Measurements from ENCODE around the gene CD302. TPM values are rescaled to one million over a fixed set of nuclear protein-coding genes. Genes with fewer than 3 reads are reported as not detected.

CD302 gene
- total and polyA plus RNA-seq, 8 donors: 7.0 to 18.4 (median 12.0) TPM

- no peak for FAIRE-seq
- Histone ChIP-seq H3K9me3 (no peaks in the 10 kb centered on the region), H3K27me3 (no peaks in the 10 kb centered on the region), H3K4me1 (peaks cover 0 to 11% (median 0%) of the 10 kb centered on the region in 3 donors), H3K36me3 (no peaks in the 10 kb centered on the region), H3K27ac (no peak overlapping the region), H3K4me3 (no peak overlapping the region)
- TF ChIP-seq CTCF (IDR thresholded peaks at IDR 0.05): no peak
- intact Hi-C loops (cut with DNase I): no loop called here
- 65 to 76% methylated on average over 1 of the region's 1 CpG for WGBS, 2 donors
- DNase-seq: no peak
- no peak for ATAC-seq
These were observed 39.8 kb downstream of the CD302 start for GRCh38 chr2:159758239-159758638.

- ATAC-seq: peak; percentile 42 to 59 (median 52)
- FAIRE-seq: no peak
These were observed 42.2 kb downstream of the CD302 start for GRCh38 chr2:159755788-159756187.

GRCh38 chr2:159755014-159755413 is 43.0 kb downstream of the CD302 start:
- no peak for TF ChIP-seq CTCF (IDR thresholded peaks at IDR 0.05)

More at GRCh38 chr2:159755788-159756187, 42.2 kb downstream of the CD302 start:
- peaks cover 0 to 11% (median 0%) of the 10 kb centered on the region in 3 donors for H3K4me1 ChIP-seq
- TF ChIP-seq CTCF (IDR thresholded peaks at IDR 0.05): no peak
- no peaks in the 10 kb centered on the region for H3K9me3 ChIP-seq
- intact Hi-C loops (cut with DNase I): no loop called here
- H3K36me3 ChIP-seq: peaks cover 0 to 8% (median 0%) of the 10 kb centered on the region in 3 donors
- no peaks in the 10 kb centered on the region for H3K27me3 ChIP-seq
- no peak overlapping the region for H3K4me3 ChIP-seq
- DNase-seq: no peak
- H3K27ac ChIP-seq: no peak overlapping the region

GRCh38 chr2:159753797-159754196 is 44.2 kb downstream of the CD302 start:
- WGBS, 2 donors: 74 to 77% methylated on average over 4 of the region's 4 CpGs
- TF ChIP-seq CTCF (IDR thresholded peaks at IDR 0.05): no peak
- FAIRE-seq (no peak), ATAC-seq (peak in 1 of 4 donors; percentile 36), DNase-seq (no peak)
- Histone ChIP-seq H3K27me3 (no peaks in the 10 kb centered on the region), H3K4me3 (no peak overlapping the region), H3K36me3 (peaks cover 0 to 14% (median under 1%) of the 10 kb centered on the region in 3 donors), H3K27ac (no peak overlapping the region), H3K9me3 (no peaks in the 10 kb centered on the region), H3K4me1 (no peaks in the 10 kb centered on the region)
- intact Hi-C loops (cut with DNase I): no loop called here

More at GRCh38 chr2:159755014-159755413, 43.0 kb downstream of the CD302 start:
- Histone ChIP-seq H3K27me3 (no peaks in the 10 kb centered on the region), H3K27ac (no peak overlapping the region), H3K36me3 (peaks cover 0 to 9% (median 0%) of the 10 kb centered on the region in 3 donors), H3K4me1 (peaks cover 0 to 8% (median 0%) of the 10 kb centered on the region in 3 donors), H3K9me3 (no peaks in the 10 kb centered on the region), H3K4me3 (no peak overlapping the region)
- WGBS, 2 donors: 94 to 98% methylated on average over 2 of the region's 2 CpGs
- no peak for DNase-seq
- intact Hi-C loops (cut with DNase I): no loop called here
- no peak for ATAC-seq
- FAIRE-seq: no peak

GRCh38 chr2:159750873-159751272 is 47.1 kb downstream of the CD302 start:
- 61 to 73% methylated on average over 1 of the region's 1 CpG for WGBS, 2 donors
- ATAC-seq (no peak), FAIRE-seq (no peak), DNase-seq (no peak)
- intact Hi-C loops (cut with DNase I): no loop called here
- H3K36me3 ChIP-seq: peaks cover 2 to 29% (median 13%) of the 10 kb centered on the region in 3 donors
- H3K27ac ChIP-seq: no peak overlapping the region
- no peaks in the 10 kb centered on the region for H3K9me3 ChIP-seq
- no peak for TF ChIP-seq CTCF (IDR thresholded peaks at IDR 0.05)
- no peaks in the 10 kb centered on the region for H3K27me3 ChIP-seq
- H3K4me3 ChIP-seq: no peak overlapping the region
- H3K4me1 ChIP-seq: no peaks in the 10 kb centered on the region

Measured in pancreas (tissue), 10 donors.